ENCODE results near the gene ACADVL.

DNA sequence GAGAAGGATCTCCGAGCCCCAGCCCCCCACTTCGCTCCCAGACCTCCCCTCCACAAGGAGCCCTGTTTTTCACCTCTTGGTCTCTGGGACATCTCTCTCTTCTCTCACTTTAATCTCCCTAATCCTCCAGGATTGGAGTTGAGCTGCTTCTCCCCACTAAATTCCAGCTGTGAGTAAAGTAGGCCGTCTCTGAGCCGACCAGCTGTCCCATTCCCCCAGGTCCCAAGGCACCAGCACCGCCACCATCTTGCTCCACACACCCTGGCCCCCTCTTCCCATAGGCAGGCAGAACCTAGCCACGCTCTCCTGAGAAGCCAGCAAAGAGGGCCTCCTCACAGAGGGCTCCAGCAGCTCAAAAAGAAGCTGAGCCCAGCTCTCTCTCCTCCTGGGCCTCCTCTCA is 980 bp upstream of the ACADVL start:
- TF ChIP-seq POLR2A (IDR thresholded peaks at IDR 0.05; ENCODE audit: low read depth) (no peak), CTCF (IDR thresholded peaks at IDR 0.05) (no peak), EP300 (IDR thresholded peaks at IDR 0.05) (no peak)

Data from esophagus muscularis mucosa (tissue), 4 donors.